SU-DHL-6 (cell line): Measurements from ENCODE around the gene CHMP1B.

ENCODE experiments used
- H2AFZ ChIP-seq: fragments of 200-600 bp; sonication (generic); 2 replicates; pipeline ENCODE4 v1.6.1; 2014; ENCODE audit warnings: low read depth, mild to moderate bottlenecking, moderate library complexity, mixed read lengths, antibody characterized with exemption, low read length; ENCODE audit not compliant: severe bottlenecking
- H3F3A ChIP-seq: fragments of 200-600 bp; shearing (Covaris generic); 2 replicates; pipeline ENCODE4 v1.6.0; 2016; ENCODE audit warnings: antibody characterized with exemption, mild to moderate bottlenecking; ENCODE audit not compliant: insufficient read depth
- H3K27ac ChIP-seq: fragments of 200-600 bp; sonication (generic); 2 replicates; pipeline ENCODE4 v1.5.1; 2016; ENCODE audit warnings: low read depth, mild to moderate bottlenecking, low read length, moderate library complexity, mixed read lengths
- H3K27me3 ChIP-seq: fragments of 200-600 bp; sonication (generic), shearing (Covaris generic); 2 replicates; pipeline ENCODE4 v1.6.0; 2014; ENCODE audit warnings: mild to moderate bottlenecking, low read length
- H3K36me3 ChIP-seq: fragments of 200-600 bp; sonication (generic); 2 replicates; pipeline ENCODE4 v1.6.1; 2014; ENCODE audit warnings: mild to moderate bottlenecking, low read length, mixed read lengths
- H3K4me2 ChIP-seq: fragments of 300-600, 200-600 bp; shearing (Covaris generic), sonication (generic); 2 replicates; pipeline ENCODE4 v1.6.0; 2014; ENCODE audit warnings: low read length, low read depth, mild to moderate bottlenecking; ENCODE audit not compliant: poor library complexity, severe bottlenecking
- H3K4me3 ChIP-seq: fragments of 200-600 bp; sonication (generic); 2 replicates; pipeline ENCODE4 v1.5.1; 2014; ENCODE audit warnings: antibody characterized with exemption, low read length, mild to moderate bottlenecking, mixed read lengths; ENCODE audit not compliant: insufficient read depth, poor library complexity, severe bottlenecking
- H3K79me2 ChIP-seq: fragments of 200-600 bp; sonication (generic); 2 replicates; pipeline ENCODE4 v1.6.1; 2014; ENCODE audit warnings: mild to moderate bottlenecking, low read length, moderate library complexity; ENCODE audit not compliant: insufficient read depth
- H3K9ac ChIP-seq: fragments of 200-600 bp; sonication (generic); 2 replicates; pipeline ENCODE4 v1.7.0; 2014; ENCODE audit warnings: mild to moderate bottlenecking, low read length
- H3K9me2 ChIP-seq: fragments of 200-600 bp; sonication (generic); replicated peaks from 2 replicates; pipeline ENCODE4 v1.6.1; 2014; ENCODE audit warnings: low read length; ENCODE audit not compliant: insufficient read depth
- H3K9me3 ChIP-seq: fragments of 200-600 bp; sonication (generic); 2 replicates; pipeline ENCODE4 v1.6.1; 2014; ENCODE audit warnings: low read length, mixed read lengths; ENCODE audit not compliant: insufficient read depth
- H4K20me1 ChIP-seq: fragments of 200-600 bp; sonication (generic); 2 replicates; pipeline ENCODE4 v1.6.1; 2014; ENCODE audit warnings: low read depth, mild to moderate bottlenecking, antibody characterized with exemption, low read length, moderate library complexity, mixed read lengths
- EZH2phosphoT487 ChIP-seq: fragments of 200-600 bp; sonication (generic), shearing (Covaris generic); conservative IDR thresholded peaks from 2 replicates; pipeline ENCODE4 v1.6.1; 2018; ENCODE audit warnings: mild to moderate bottlenecking, antibody characterized with exemption, low read length, moderate library complexity, mixed read lengths
- TF ChIP-seq, protein P1 (sequence below): fragments of 200-600 bp; sonication (generic); IDR thresholded peaks from one replicate; pipeline ENCODE4 v1.5.1; 2017; ENCODE audit warnings: antibody characterized with exemption, mild to moderate bottlenecking, low read length, moderate library complexity; ENCODE audit not compliant: insufficient read depth, poor library complexity, severe bottlenecking

The CHMP1B gene

DNA sequence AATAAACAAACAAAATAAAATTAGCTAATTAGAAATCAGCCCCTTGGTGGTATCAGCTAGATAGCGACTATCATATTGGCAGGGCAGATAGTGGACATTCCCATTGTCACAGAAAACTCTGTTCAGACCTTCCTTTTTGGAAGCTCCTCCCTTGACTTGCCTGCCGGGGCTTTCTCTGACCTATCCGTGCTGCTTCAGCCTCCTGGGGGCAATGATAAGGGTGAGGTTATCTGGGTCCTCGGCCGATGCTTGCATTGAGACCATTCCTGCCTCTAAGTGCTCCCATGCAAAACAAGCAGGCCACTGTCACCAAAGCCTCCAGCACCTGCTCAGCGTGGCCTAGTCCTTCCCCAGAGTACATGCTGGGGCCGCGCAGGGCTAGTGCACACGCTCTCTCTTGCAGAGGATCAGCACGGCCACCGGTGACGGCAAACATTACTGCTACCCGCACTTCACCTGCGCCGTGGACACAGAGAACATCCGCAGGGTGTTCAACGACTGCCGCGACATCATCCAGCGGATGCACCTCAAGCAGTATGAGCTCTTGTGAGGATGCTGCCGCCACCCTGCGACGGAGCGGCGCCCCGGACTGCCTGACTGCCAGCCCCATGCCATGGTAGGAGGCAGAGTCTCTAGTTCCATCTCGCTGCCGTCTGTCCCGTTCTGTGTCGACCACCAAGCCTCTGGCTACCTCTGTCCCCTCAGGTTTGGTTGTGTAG lies 29.5 kb downstream of the CHMP1B start:
- H3K9ac ChIP-seq = no peak overlapping the region

DNA sequence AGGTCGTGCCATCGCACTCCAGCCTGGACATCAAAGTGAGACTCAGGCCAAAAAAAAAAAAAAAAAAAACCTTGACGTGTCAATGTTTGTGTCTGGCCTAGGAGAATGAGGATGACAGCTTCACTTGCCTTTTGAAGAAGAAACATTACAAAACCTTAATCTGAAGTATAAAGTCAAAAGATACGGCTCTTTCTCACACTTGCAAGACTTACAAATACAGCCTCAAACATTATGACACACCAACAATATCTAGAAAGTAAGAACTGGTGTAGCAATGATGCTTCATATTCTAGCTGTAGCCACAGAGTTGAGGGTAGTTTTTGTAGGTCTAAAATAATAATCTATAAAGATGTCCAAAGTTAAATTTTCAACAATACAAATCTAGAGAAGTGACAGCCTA lies 31.4 kb downstream of the CHMP1B start:
- no peaks in the 10 kb centered on the region for H3K27me3 ChIP-seq
- H3K4me2 ChIP-seq = peak overlapping the region; percentile 40
- no peaks in the 10 kb centered on the region for H3K79me2 ChIP-seq
- no peak overlapping the region for H3K4me3 ChIP-seq
- no peak overlapping the region for H3K9ac ChIP-seq
- TF ChIP-seq, protein P1, sequence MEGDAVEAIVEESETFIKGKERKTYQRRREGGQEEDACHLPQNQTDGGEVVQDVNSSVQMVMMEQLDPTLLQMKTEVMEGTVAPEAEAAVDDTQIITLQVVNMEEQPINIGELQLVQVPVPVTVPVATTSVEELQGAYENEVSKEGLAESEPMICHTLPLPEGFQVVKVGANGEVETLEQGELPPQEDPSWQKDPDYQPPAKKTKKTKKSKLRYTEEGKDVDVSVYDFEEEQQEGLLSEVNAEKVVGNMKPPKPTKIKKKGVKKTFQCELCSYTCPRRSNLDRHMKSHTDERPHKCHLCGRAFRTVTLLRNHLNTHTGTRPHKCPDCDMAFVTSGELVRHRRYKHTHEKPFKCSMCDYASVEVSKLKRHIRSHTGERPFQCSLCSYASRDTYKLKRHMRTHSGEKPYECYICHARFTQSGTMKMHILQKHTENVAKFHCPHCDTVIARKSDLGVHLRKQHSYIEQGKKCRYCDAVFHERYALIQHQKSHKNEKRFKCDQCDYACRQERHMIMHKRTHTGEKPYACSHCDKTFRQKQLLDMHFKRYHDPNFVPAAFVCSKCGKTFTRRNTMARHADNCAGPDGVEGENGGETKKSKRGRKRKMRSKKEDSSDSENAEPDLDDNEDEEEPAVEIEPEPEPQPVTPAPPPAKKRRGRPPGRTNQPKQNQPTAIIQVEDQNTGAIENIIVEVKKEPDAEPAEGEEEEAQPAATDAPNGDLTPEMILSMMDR = no peak
- TF ChIP-seq EZH2phosphoT487 = no peak
- H3K9me3 ChIP-seq = no peaks in the 10 kb centered on the region
- H3F3A ChIP-seq = no peaks in the 10 kb centered on the region
- H3K36me3 ChIP-seq = no peaks in the 10 kb centered on the region
- H3K9me2 ChIP-seq = no peaks in the 10 kb centered on the region
- H2AFZ ChIP-seq = no peak overlapping the region
- no peak overlapping the region for H3K27ac ChIP-seq
- H4K20me1 ChIP-seq = no peaks in the 10 kb centered on the region

More for the DNA sequence above, 29.5 kb downstream of the CHMP1B start:
- Histone ChIP-seq H3K4me2 (no peak overlapping the region), H3K79me2 (no peaks in the 10 kb centered on the region), H3K27me3 (no peaks in the 10 kb centered on the region), H4K20me1 (no peaks in the 10 kb centered on the region), H3K4me3 (no peak overlapping the region), H2AFZ (no peak overlapping the region), H3K36me3 (no peaks in the 10 kb centered on the region), H3K9me2 (no peaks in the 10 kb centered on the region), H3K9me3 (no peaks in the 10 kb centered on the region), H3K27ac (no peak overlapping the region), H3F3A (no peaks in the 10 kb centered on the region)
- TF ChIP-seq, protein P1 = no peak
- TF ChIP-seq EZH2phosphoT487 = no peak

DNA sequence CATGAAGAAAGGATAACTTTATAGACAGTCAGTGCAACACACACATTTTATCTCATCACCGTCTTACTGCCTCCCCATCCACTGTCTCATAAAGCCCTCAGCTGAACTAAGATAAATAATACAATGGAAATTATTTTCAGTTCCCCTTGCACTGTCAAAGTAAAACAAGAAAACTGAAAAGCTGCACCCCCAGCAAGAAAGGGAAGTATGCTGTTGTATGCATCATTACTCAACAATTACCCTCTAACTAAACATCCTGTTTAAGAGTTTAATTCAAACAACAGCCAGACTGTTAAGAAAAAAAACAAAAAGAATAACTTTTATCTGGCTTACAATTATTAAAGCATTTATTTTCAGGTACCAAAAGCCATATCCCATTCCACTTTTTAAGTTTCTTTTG lies 31.9 kb downstream of the CHMP1B start:
- H3K4me3 ChIP-seq = no peak overlapping the region
- no peaks in the 10 kb centered on the region for H3K9me2 ChIP-seq
- H4K20me1 ChIP-seq = no peaks in the 10 kb centered on the region
- H3K9me3 ChIP-seq = no peaks in the 10 kb centered on the region
- peak overlapping the region; percentile 40 for H3K4me2 ChIP-seq
- TF ChIP-seq, protein P1 = no peak
- TF ChIP-seq EZH2phosphoT487 = no peak
- no peaks in the 10 kb centered on the region for H3K27me3 ChIP-seq
- no peaks in the 10 kb centered on the region for H3F3A ChIP-seq
- no peaks in the 10 kb centered on the region for H3K79me2 ChIP-seq
- H3K9ac ChIP-seq = no peak overlapping the region
- no peak overlapping the region for H2AFZ ChIP-seq
- no peaks in the 10 kb centered on the region for H3K36me3 ChIP-seq
- peak overlapping the region; percentile 67 for H3K27ac ChIP-seq
